H9 (cell line): ENCODE results near the gene ZNF768. TPM values are rescaled to one million over a fixed set of nuclear protein-coding genes. Genes with fewer than 3 reads are reported as not detected.

Experiments used
- DNase-seq: peaks from one replicate; pipeline ENCODE4 v3.0.0-alpha.2; 2017
- H2AFZ ChIP-seq: one replicate; pipeline ENCODE4 v1.6.1; 2013; ENCODE audit warnings: mild to moderate bottlenecking, low read length, control low read depth, moderate library complexity
- H2AK5ac ChIP-seq: 2 replicates; pipeline ENCODE4 v1.6.1; 2013; ENCODE audit warnings: low read length, control low read depth, mixed read lengths; ENCODE audit not compliant: insufficient read length
- H2BK120ac ChIP-seq: one replicate; pipeline ENCODE4 v1.6.1; 2013; ENCODE audit warnings: low read depth, mild to moderate bottlenecking, low read length, control low read depth, inconsistent platforms; ENCODE audit not compliant: poor library complexity, severe bottlenecking
- H2BK12ac ChIP-seq: 2 replicates; pipeline ENCODE4 v1.6.1; 2013; ENCODE audit warnings: low read length, control low read depth, mixed read lengths, low read depth; ENCODE audit not compliant: insufficient read length
- H2BK15ac ChIP-seq: 2 replicates; pipeline ENCODE4 v1.6.1; 2013; ENCODE audit warnings: low read depth, low read length, control low read depth
- H2BK20ac ChIP-seq: one replicate; pipeline ENCODE4 v1.6.1; 2013; ENCODE audit warnings: low read depth, mild to moderate bottlenecking, low read length, control low read depth, inconsistent platforms; ENCODE audit not compliant: poor library complexity, severe bottlenecking
- H2BK5ac ChIP-seq: 2 replicates; pipeline ENCODE4 v1.6.1; 2013; ENCODE audit warnings: low read length, control low read depth, mixed read lengths; ENCODE audit not compliant: insufficient read length
- H3K14ac ChIP-seq: 2 replicates; pipeline ENCODE4 v1.6.1; 2013; ENCODE audit warnings: low read length, control low read depth; ENCODE audit not compliant: insufficient read depth
- H3K18ac ChIP-seq: 2 replicates; pipeline ENCODE4 v1.6.1; 2013; ENCODE audit warnings: low read depth, mild to moderate bottlenecking, mixed read lengths, low read length, control low read depth; ENCODE audit not compliant: insufficient read length
- H3K23ac ChIP-seq: 2 replicates; pipeline ENCODE4 v1.6.1; 2013; ENCODE audit warnings: low read length, control low read depth, mixed read lengths, low read depth; ENCODE audit not compliant: insufficient read length
- H3K23me2 ChIP-seq: 2 replicates; pipeline ENCODE4 v1.6.1; 2013; ENCODE audit warnings: low read depth, mild to moderate bottlenecking, mixed read lengths, low read length, control low read depth; ENCODE audit not compliant: insufficient read length, poor library complexity, severe bottlenecking
- H3K27ac ChIP-seq: 2 replicates; pipeline ENCODE4 v1.5.1; 2013; ENCODE audit warnings: low read length, control low read depth, mixed read lengths, low read depth; ENCODE audit not compliant: insufficient read length
- H3K27me3 ChIP-seq: 2 replicates; pipeline ENCODE4 v1.6.1; 2013; ENCODE audit warnings: low read length, control low read depth, inconsistent platforms; ENCODE audit not compliant: insufficient read depth
- H3K4ac ChIP-seq: 2 replicates; pipeline ENCODE4 v1.6.1; 2013; ENCODE audit warnings: low read depth, mild to moderate bottlenecking, control low read depth, inconsistent platforms, low read length, moderate library complexity
- H3K4me1 ChIP-seq: 2 replicates; pipeline ENCODE4 v1.6.1; 2013; ENCODE audit warnings: low read length, control low read depth, inconsistent platforms; ENCODE audit not compliant: insufficient read depth
- H3K4me2 ChIP-seq: 2 replicates; pipeline ENCODE4 v1.6.1; 2013; ENCODE audit warnings: low read length, control low read depth, mixed read lengths; ENCODE audit not compliant: insufficient read length, insufficient read depth
- H3K56ac ChIP-seq: 2 replicates; pipeline ENCODE4 v1.6.1; 2013; ENCODE audit warnings: low read depth, mild to moderate bottlenecking, mixed read lengths, low read length, control low read depth; ENCODE audit not compliant: insufficient read length
- H3K79me1 ChIP-seq: 2 replicates; pipeline ENCODE4 v1.6.1; 2013; ENCODE audit warnings: low read depth, mild to moderate bottlenecking, moderate library complexity, low read length, control low read depth, inconsistent platforms; ENCODE audit not compliant: insufficient read depth, poor library complexity, severe bottlenecking
- H3K79me2 ChIP-seq: 2 replicates; pipeline ENCODE4 v1.6.1; 2013; ENCODE audit warnings: low read length, control low read depth, inconsistent platforms; ENCODE audit not compliant: insufficient read depth
- H3K9ac ChIP-seq: 2 replicates; pipeline ENCODE4 v1.6.1; 2013; ENCODE audit warnings: low read length, control low read depth, mixed read lengths; ENCODE audit not compliant: insufficient read length; ENCODE audit errors: extremely low read depth
- H3K9me3 ChIP-seq: one replicate; pipeline ENCODE4 v1.6.1; 2013; ENCODE audit warnings: low read depth, low read length, inconsistent platforms; ENCODE audit not compliant: control insufficient read depth
- H3T11ph ChIP-seq: one replicate; pipeline ENCODE4 v1.6.1; 2013; ENCODE audit warnings: mild to moderate bottlenecking, low read length, control low read depth, inconsistent platforms
- H4K20me1 ChIP-seq: one replicate; pipeline ENCODE4 v1.6.1; 2013; ENCODE audit not compliant: control insufficient read depth, insufficient read length, insufficient read depth
- H4K5ac ChIP-seq: 2 replicates; pipeline ENCODE4 v1.6.1; 2013; ENCODE audit warnings: low read depth, mild to moderate bottlenecking, mixed read lengths, low read length, control low read depth; ENCODE audit not compliant: insufficient read length
- H4K8ac ChIP-seq: replicated peaks from 2 replicates; pipeline ENCODE4 v1.6.1; 2013; ENCODE audit warnings: low read length, control low read depth, mixed read lengths, low read depth; ENCODE audit not compliant: insufficient read length
- H4K91ac ChIP-seq: 2 replicates; pipeline ENCODE4 v1.6.1; 2013; ENCODE audit warnings: low read depth, mild to moderate bottlenecking, moderate library complexity, mixed read lengths, low read length, control low read depth; ENCODE audit not compliant: insufficient read length
- H3K27ac Mint-ChIP-seq, 3 experiments: 2 replicates in 2 of 3; 3 replicates in 1 of 3; pipeline ENCODE4 v1.8.0; 2020 to 2021; ENCODE audit warnings: mixed read lengths in 3 of 3, mild to moderate bottlenecking in 1 of 3, moderate library complexity in 1 of 3
- H3K27me3 Mint-ChIP-seq: 2 replicates; pipeline ENCODE4 v1.8.0; 2021; ENCODE audit warnings: low read depth, mild to moderate bottlenecking, moderate library complexity, mixed read lengths
- H3K36me3 Mint-ChIP-seq, 3 experiments: 2 replicates in 2 of 3; 3 replicates in 1 of 3; pipeline ENCODE4 v1.8.0; 2020 to 2021; ENCODE audit warnings: low read depth in 3 of 3, mixed read lengths in 3 of 3; ENCODE audit not compliant: insufficient read depth in 1 of 3
- H3K4me1 Mint-ChIP-seq, 2 experiments: 2 replicates each; pipeline ENCODE4 v1.8.0; 2020; ENCODE audit warnings: mixed read lengths in 2 of 2
- H3K4me3 Mint-ChIP-seq, 2 experiments: 2 replicates in 1 of 2; 3 replicates in 1 of 2; pipeline ENCODE4 v1.8.0; 2020 to 2021; ENCODE audit warnings: mild to moderate bottlenecking in 2 of 2, mixed read lengths in 2 of 2, moderate library complexity in 1 of 2
- H3K9me3 Mint-ChIP-seq, 2 experiments: 2 replicates in 1 of 2; 3 replicates in 1 of 2; pipeline ENCODE4 v1.8.0; 2020; ENCODE audit warnings: mild to moderate bottlenecking in 2 of 2, mixed read lengths in 2 of 2, moderate library complexity in 1 of 2
- WGBS: extraction: QIAGEN DNeasy Blood & Tissue Kit; methylation state at CpG from one replicate; pipeline ENCODE4 v1.1.7; 2013; ENCODE audit warnings: missing lambda C conversion rate, low lambda C conversion rate, mixed read lengths; ENCODE audit not compliant: insufficient read length; ENCODE audit errors: extremely low coverage; 5-methylcytosine and 5-hydroxymethylcytosine counted together
- total RNA-seq: library from RNA; stranded (reverse); gene quantifications from 2 replicates; pipeline ENCODE4 v1.2.1, GENCODE V29; 2021
- TF ChIP-seq, protein P1 (sequence below): fragments of 200-600 bp; sonication (generic); conservative IDR thresholded peaks from 3 replicates; pipeline ENCODE4 v1.8.0; 2021; ENCODE audit warnings: antibody characterized with exemption, mild to moderate bottlenecking

ZNF768 gene
- total RNA-seq, 1 experiment from 2014 or later: 40.0 TPM

DNA sequence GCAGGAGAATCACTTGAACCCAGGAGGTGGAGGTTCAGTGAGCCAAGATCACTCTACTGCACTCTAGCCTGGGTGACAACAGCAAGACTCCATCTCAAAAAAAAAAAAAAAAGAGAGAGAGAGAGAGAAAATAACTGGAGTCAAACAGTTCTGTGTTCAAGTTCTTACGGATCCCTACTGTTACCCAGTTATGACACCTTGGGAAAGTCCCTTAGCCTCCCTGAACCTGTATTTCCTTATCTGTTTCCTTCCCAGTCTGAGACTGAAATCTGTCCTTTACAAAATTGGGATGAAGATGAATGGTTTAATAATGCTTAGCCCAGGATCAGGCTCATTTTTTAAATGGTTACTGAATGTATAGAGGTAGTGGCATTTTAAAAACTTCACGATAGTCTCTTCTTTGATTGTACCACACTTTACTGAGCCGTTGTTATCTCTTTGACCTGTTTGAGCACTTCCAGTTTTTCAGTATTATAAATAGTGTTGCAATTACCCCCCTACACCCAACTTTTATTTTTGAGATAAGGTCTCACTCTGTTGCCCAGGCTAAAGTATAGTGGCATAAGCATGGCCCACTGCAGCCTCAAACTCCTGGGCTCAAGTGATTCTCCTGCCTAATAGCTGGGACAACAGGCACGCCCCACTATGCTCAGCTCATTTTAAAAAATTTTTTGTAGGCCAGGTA, 17.1 kb downstream of the ZNF768 start:
- Histone ChIP-seq H3K79me2 (no peaks in the 10 kb centered on the region), H3K9ac (no peak overlapping the region), H3T11ph (no peak overlapping the region), H3K9me3 (no peaks in the 10 kb centered on the region), H3K4me2 (no peak overlapping the region), H3K56ac (no peak overlapping the region), H2BK5ac (no peak overlapping the region), H4K91ac (no peak overlapping the region), H2AFZ (no peak overlapping the region), H2BK20ac (no peak overlapping the region), H3K14ac (no peak overlapping the region), H4K8ac (no peak overlapping the region), H3K27ac (no peak overlapping the region), H3K18ac (no peak overlapping the region), H3K23ac (no peak overlapping the region), H3K4me1 (no peaks in the 10 kb centered on the region), H3K4ac (no peak overlapping the region), H4K5ac (no peak overlapping the region), H3K79me1 (no peaks in the 10 kb centered on the region), H4K20me1 (no peaks in the 10 kb centered on the region), H2BK120ac (no peak overlapping the region), H2BK15ac (no peak overlapping the region), H3K27me3 (no peaks in the 10 kb centered on the region), H3K23me2 (no peaks in the 10 kb centered on the region), H2BK12ac (no peak overlapping the region), H2AK5ac (no peak overlapping the region)
- no peaks in the 10 kb centered on the region for H3K36me3 Mint-ChIP-seq
- TF ChIP-seq, protein P1, sequence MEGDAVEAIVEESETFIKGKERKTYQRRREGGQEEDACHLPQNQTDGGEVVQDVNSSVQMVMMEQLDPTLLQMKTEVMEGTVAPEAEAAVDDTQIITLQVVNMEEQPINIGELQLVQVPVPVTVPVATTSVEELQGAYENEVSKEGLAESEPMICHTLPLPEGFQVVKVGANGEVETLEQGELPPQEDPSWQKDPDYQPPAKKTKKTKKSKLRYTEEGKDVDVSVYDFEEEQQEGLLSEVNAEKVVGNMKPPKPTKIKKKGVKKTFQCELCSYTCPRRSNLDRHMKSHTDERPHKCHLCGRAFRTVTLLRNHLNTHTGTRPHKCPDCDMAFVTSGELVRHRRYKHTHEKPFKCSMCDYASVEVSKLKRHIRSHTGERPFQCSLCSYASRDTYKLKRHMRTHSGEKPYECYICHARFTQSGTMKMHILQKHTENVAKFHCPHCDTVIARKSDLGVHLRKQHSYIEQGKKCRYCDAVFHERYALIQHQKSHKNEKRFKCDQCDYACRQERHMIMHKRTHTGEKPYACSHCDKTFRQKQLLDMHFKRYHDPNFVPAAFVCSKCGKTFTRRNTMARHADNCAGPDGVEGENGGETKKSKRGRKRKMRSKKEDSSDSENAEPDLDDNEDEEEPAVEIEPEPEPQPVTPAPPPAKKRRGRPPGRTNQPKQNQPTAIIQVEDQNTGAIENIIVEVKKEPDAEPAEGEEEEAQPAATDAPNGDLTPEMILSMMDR: no peak
- no peaks in the 10 kb centered on the region for H3K4me1 Mint-ChIP-seq
- H3K4me3 Mint-ChIP-seq: no peak overlapping the region
- DNase-seq: no peak
- no peaks in the 10 kb centered on the region for H3K9me3 Mint-ChIP-seq
- no peak overlapping the region for H3K27ac Mint-ChIP-seq
- peaks cover 12% of the 10 kb centered on the region for H3K27me3 Mint-ChIP-seq
- WGBS: no CpG with 5 or more reads among the region's 4 CpGs
